ENCODE measurements around the gene OR52I2. TPM values are rescaled to one million over a fixed set of nuclear protein-coding genes. Genes with fewer than 3 reads are reported as not detected.

OR52I2 gene
- total RNA-seq, 3 donors from 2014 or later, result not detected

GRCh38 chr11:4607781-4608666 lies 26.5 kb downstream of the OR52I2 start, which contains the start of gene TRIM68:
TSS of gene TRIM68 (minus strand) at chr11:4608231. CDS start at chr11:4605504, 2,727 bp downstream.
- Histone ChIP-seq H3K36me3 (ENCODE audit: low read depth) (no peaks in the 10 kb centered on the region), H3K9me3 (no peaks in the 10 kb centered on the region), H3K4me3 (peak within 1 kb of the TSS; percentile 44), H3K4me1 (ENCODE audit: low read depth) (no peaks in the 10 kb centered on the region)
- no peak for TF ChIP-seq CTCF (IDR thresholded peaks at IDR 0.05)
- ATAC-seq (peak; percentile 99), DNase-seq (peak; percentile 96 to 98 (median 97))
- intact Hi-C loops (cut with DNase I, micrococcal nuclease), result no loop called here

- no peak overlapping the region for H3K4me3 ChIP-seq
- H3K9me3 ChIP-seq, result no peaks in the 10 kb centered on the region
- ATAC-seq (no peak), DNase-seq (no peak)
- intact Hi-C loops (cut with DNase I, micrococcal nuclease), result no loop called here
- no peaks in the 10 kb centered on the region for H3K4me1 ChIP-seq (ENCODE audit: low read depth)
- TF ChIP-seq CTCF (IDR thresholded peaks at IDR 0.05), result no peak
- H3K36me3 ChIP-seq (ENCODE audit: low read depth), result no peaks in the 10 kb centered on the region
These were observed 28.9 kb downstream of the OR52I2 start for GRCh38 chr11:4610258-4610935.

GRCh38 chr11:4611986-4612385 lies 30.4 kb downstream of the OR52I2 start:
- DNase-seq, result no peak
- Histone ChIP-seq H3K36me3 (ENCODE audit: low read depth) (no peaks in the 10 kb centered on the region), H3K4me1 (ENCODE audit: low read depth) (no peaks in the 10 kb centered on the region), H3K9me3 (no peaks in the 10 kb centered on the region), H3K4me3 (no peak overlapping the region)
- TF ChIP-seq CTCF (IDR thresholded peaks at IDR 0.05), result no peak
- intact Hi-C loops (cut with DNase I, micrococcal nuclease), result no loop called here
- ATAC-seq, result no peak

- no peak for DNase-seq
- no peak for ATAC-seq
- H3K9me3 ChIP-seq, result no peaks in the 10 kb centered on the region
- H3K36me3 ChIP-seq (ENCODE audit: low read depth), result no peaks in the 10 kb centered on the region
- no peak overlapping the region for H3K4me3 ChIP-seq
- no peaks in the 10 kb centered on the region for H3K4me1 ChIP-seq (ENCODE audit: low read depth)
- intact Hi-C loops (cut with DNase I, micrococcal nuclease), result no loop called here
- TF ChIP-seq CTCF (IDR thresholded peaks at IDR 0.05), result no peak
These were observed 34.4 kb downstream of the OR52I2 start for GRCh38 chr11:4615856-4616444.

GRCh38 chr11:4619514-4619913 lies 38.0 kb downstream of the OR52I2 start:
- H3K4me3 ChIP-seq, result no peak overlapping the region
- no peaks in the 10 kb centered on the region for H3K9me3 ChIP-seq
- intact Hi-C loops (cut with DNase I, micrococcal nuclease), result no loop called here
- ATAC-seq, result peak; percentile 82
- peak in 1 of 3 donors; percentile 50 for DNase-seq
- TF ChIP-seq CTCF (IDR thresholded peaks at IDR 0.05), result no peak
- no peaks in the 10 kb centered on the region for H3K36me3 ChIP-seq (ENCODE audit: low read depth)
- no peaks in the 10 kb centered on the region for H3K4me1 ChIP-seq (ENCODE audit: low read depth)
